Loucy (cell line): Measurements from ENCODE around the gene NAA35.

Experiments used
- H2AFZ ChIP-seq: fragments of 200-600 bp; sonication (generic); 2 replicates; pipeline ENCODE4 v1.6.0; 2016; ENCODE audit warnings: antibody characterized with exemption, mild to moderate bottlenecking, low read length, moderate library complexity
- H3F3A ChIP-seq: fragments of 200-600 bp; 2 replicates; pipeline ENCODE4 v1.6.0; 2016; ENCODE audit warnings: antibody characterized with exemption, low read depth, mild to moderate bottlenecking
- H3K27me3 ChIP-seq: fragments of 200-600 bp; sonication (generic); 2 replicates; pipeline ENCODE4 v1.6.1; 2014; ENCODE audit warnings: low read length, mild to moderate bottlenecking; ENCODE audit not compliant: insufficient read depth, poor library complexity, severe bottlenecking
- H3K36me3 ChIP-seq: fragments of 200-600 bp; sonication (generic); 2 replicates; pipeline ENCODE4 v1.6.1; 2016; ENCODE audit warnings: low read length; ENCODE audit not compliant: insufficient read depth
- H3K4me1 ChIP-seq: fragments of 200-600 bp; sonication (generic); 2 replicates; pipeline ENCODE4 v1.5.1; 2014; ENCODE audit warnings: low read length, mild to moderate bottlenecking; ENCODE audit not compliant: insufficient read depth, poor library complexity, severe bottlenecking
- H3K4me2 ChIP-seq: fragments of 200-600 bp; sonication (generic); 2 replicates; pipeline ENCODE4 v1.6.0; 2014; ENCODE audit warnings: antibody characterized with exemption, low read length, low read depth, mild to moderate bottlenecking; ENCODE audit not compliant: poor library complexity, severe bottlenecking
- H3K4me3 ChIP-seq: fragments of 200-600 bp; sonication (generic); 2 replicates; pipeline ENCODE4 v1.5.1; 2014; ENCODE audit warnings: low read length, mild to moderate bottlenecking, mixed read lengths; ENCODE audit not compliant: poor library complexity, severe bottlenecking
- H3K79me2 ChIP-seq: fragments of 200-600 bp; sonication (generic); 2 replicates; pipeline ENCODE4 v1.6.1; 2014; ENCODE audit warnings: low read length; ENCODE audit not compliant: insufficient read depth
- H3K9ac ChIP-seq: fragments of 200-600 bp; sonication (generic); 2 replicates; pipeline ENCODE4 v1.6.0; 2014; ENCODE audit warnings: mild to moderate bottlenecking, low read depth, low read length, moderate library complexity; ENCODE audit not compliant: poor library complexity, severe bottlenecking
- H3K9me2 ChIP-seq: fragments of 200-600 bp; sonication (generic); replicated peaks from 2 replicates; pipeline ENCODE4 v1.6.1; 2016; ENCODE audit warnings: low read depth, low read length, mixed read lengths
- H3K9me3 ChIP-seq: fragments of 200-600 bp; sonication (generic); 2 replicates; pipeline ENCODE4 v1.6.1; 2014; ENCODE audit warnings: mild to moderate bottlenecking, antibody characterized with exemption, low read length, low read depth; ENCODE audit not compliant: insufficient read depth
- H4K20me1 ChIP-seq: fragments of 200-600 bp; sonication (generic); 2 replicates; pipeline ENCODE4 v1.6.0; 2014; ENCODE audit warnings: antibody characterized with exemption, low read length, mild to moderate bottlenecking; ENCODE audit not compliant: insufficient read depth, poor library complexity, severe bottlenecking
- EZH2phosphoT487 ChIP-seq: fragments of 200-600 bp; IDR thresholded peaks from 2 replicates; pipeline ENCODE4 v1.6.1; 2018; ENCODE audit warnings: antibody characterized with exemption, mild to moderate bottlenecking, moderate library complexity, borderline replicate concordance
- TF ChIP-seq, protein P1 (sequence below): fragments of 200-600 bp; sonication (generic); conservative IDR thresholded peaks from 2 replicates; pipeline ENCODE4 v1.5.1; 2014; ENCODE audit warnings: mild to moderate bottlenecking, antibody characterized with exemption, low read length

NAA35 gene

DNA sequence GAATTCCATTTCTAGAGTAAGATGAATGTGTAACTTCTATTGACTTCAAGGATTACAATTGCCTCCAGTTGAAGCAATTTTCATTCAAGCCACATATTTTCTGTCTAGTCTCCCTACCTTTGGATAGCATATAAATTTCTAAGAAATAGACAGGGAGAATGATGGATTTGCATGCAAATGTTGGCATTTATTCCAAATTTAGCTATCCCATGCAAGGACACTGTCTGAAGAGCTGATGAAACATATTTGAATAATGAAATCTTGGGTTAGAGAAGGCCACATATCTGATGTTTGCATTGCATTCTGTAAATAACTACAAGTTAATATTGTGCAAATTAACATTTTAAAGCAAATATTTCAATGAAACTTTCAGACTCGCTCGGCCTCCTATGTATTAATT, 36.0 kb upstream of the NAA35 start:
- TF ChIP-seq, protein P1, sequence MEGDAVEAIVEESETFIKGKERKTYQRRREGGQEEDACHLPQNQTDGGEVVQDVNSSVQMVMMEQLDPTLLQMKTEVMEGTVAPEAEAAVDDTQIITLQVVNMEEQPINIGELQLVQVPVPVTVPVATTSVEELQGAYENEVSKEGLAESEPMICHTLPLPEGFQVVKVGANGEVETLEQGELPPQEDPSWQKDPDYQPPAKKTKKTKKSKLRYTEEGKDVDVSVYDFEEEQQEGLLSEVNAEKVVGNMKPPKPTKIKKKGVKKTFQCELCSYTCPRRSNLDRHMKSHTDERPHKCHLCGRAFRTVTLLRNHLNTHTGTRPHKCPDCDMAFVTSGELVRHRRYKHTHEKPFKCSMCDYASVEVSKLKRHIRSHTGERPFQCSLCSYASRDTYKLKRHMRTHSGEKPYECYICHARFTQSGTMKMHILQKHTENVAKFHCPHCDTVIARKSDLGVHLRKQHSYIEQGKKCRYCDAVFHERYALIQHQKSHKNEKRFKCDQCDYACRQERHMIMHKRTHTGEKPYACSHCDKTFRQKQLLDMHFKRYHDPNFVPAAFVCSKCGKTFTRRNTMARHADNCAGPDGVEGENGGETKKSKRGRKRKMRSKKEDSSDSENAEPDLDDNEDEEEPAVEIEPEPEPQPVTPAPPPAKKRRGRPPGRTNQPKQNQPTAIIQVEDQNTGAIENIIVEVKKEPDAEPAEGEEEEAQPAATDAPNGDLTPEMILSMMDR = no peak
- TF ChIP-seq EZH2phosphoT487 = no peak
- no peaks in the 10 kb centered on the region for H3K9me2 ChIP-seq

DNA sequence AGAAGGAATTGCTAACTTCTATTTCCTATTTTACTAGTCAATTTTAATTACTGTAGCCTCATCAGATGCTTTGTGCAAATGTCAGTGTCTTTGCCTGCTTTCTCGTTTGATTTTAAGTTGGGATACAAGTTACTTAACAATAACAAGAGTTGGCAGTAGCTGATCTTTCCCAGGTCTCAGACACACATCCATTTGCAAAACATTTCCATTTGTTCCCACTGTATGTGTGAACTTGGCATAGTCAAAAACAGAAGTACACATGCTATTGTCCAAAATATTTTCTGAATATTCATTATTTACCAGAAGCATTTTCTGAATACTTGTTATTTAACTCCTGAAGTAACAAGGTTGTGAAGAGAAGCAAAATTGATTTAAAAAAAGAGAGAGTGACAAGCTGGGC, 35.0 kb upstream of the NAA35 start:
- Histone ChIP-seq H4K20me1 (no peaks in the 10 kb centered on the region), H3K4me2 (no peak overlapping the region), H3K9ac (no peak overlapping the region), H3K79me2 (no peaks in the 10 kb centered on the region), H3K36me3 (no peaks in the 10 kb centered on the region), H3F3A (no peaks in the 10 kb centered on the region), H3K9me2 (no peaks in the 10 kb centered on the region), H3K27me3 (no peaks in the 10 kb centered on the region), H3K4me3 (no peak overlapping the region), H3K4me1 (no peaks in the 10 kb centered on the region), H2AFZ (no peak overlapping the region), H3K9me3 (no peaks in the 10 kb centered on the region)
- TF ChIP-seq, protein P1 = no peak
- no peak for TF ChIP-seq EZH2phosphoT487

More for the DNA sequence above, 36.0 kb upstream of the NAA35 start:
- Histone ChIP-seq H4K20me1 (no peaks in the 10 kb centered on the region), H3K4me1 (no peaks in the 10 kb centered on the region), H3K9ac (no peak overlapping the region), H3K27me3 (no peaks in the 10 kb centered on the region), H3K36me3 (no peaks in the 10 kb centered on the region), H3K4me3 (no peak overlapping the region), H3F3A (no peaks in the 10 kb centered on the region), H3K79me2 (no peaks in the 10 kb centered on the region), H2AFZ (no peak overlapping the region), H3K4me2 (no peak overlapping the region), H3K9me3 (no peaks in the 10 kb centered on the region)

DNA sequence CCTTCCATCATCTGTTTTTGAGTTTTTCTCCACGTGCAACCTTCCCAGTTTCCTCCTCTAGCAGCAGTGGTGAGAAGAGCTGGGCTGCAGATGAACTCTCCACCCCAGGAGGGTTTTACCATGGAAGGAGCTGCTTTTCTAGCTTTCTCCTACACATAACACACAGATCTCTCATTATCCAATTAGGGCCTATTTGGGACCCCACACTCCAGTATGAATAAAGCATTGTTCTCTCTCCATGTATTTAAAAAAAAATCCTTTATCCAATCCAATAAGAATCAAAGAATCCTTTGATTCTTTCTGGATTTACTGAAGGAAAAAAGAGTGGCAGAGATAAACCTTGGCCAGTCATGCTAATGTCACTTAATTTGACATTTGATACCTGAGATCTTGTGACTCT, 31.6 kb upstream of the NAA35 start:
- peaks cover 5% of the 10 kb centered on the region for H3K4me1 ChIP-seq
- H3K4me3 ChIP-seq = no peak overlapping the region
- no peak overlapping the region for H3K4me2 ChIP-seq
- H3F3A ChIP-seq = no peaks in the 10 kb centered on the region
- TF ChIP-seq, protein P1 = no peak
- H3K9ac ChIP-seq = no peak overlapping the region
- no peak overlapping the region for H2AFZ ChIP-seq
- no peaks in the 10 kb centered on the region for H3K36me3 ChIP-seq
- H3K9me2 ChIP-seq = no peaks in the 10 kb centered on the region
- no peaks in the 10 kb centered on the region for H3K9me3 ChIP-seq
- H3K27me3 ChIP-seq = no peaks in the 10 kb centered on the region
- no peaks in the 10 kb centered on the region for H4K20me1 ChIP-seq
- no peaks in the 10 kb centered on the region for H3K79me2 ChIP-seq
